SK-N-SH treated with all-trans-retinoic acid at 6 μM for 48 hours (cell line): ENCODE data around the gene PMAIP1.

Source experiments
- ATAC-seq: fragments of 200-7000 bp; cut with Tn5 transposase; 3 replicates; pipeline ENCODE4 v1.9.1; 2020; ENCODE audit warnings: mild to moderate bottlenecking, moderate library complexity
- ARNTL ChIP-seq: fragments of 450-650 bp; formaldehyde crosslinking; IDR thresholded peaks from 2 replicates; pipeline ENCODE4 v1.5.0; 2020; ENCODE audit warnings: low read depth, mild to moderate bottlenecking, moderate library complexity, borderline replicate concordance
- CREB5 ChIP-seq: fragments of 250-450 bp; sonication (Bioruptor Pico); IDR thresholded peaks from 2 replicates; pipeline ENCODE4 v1.5.1; 2020; ENCODE audit warnings: low read depth, mild to moderate bottlenecking, moderate library complexity
- CSDC2 ChIP-seq: fragments of 250-450 bp; sonication (Bioruptor Pico); IDR thresholded peaks from 2 replicates; pipeline ENCODE4 v1.5.0; 2020; ENCODE audit warnings: mild to moderate bottlenecking, moderate library complexity
- CSRNP3 ChIP-seq: fragments of 250-450 bp; sonication (Bioruptor Pico); IDR thresholded peaks from 2 replicates; pipeline ENCODE4 v1.5.1; 2021; ENCODE audit warnings: mild to moderate bottlenecking, moderate library complexity
- ESRRG ChIP-seq: fragments of 250-450 bp; sonication (Bioruptor Pico); IDR thresholded peaks from 2 replicates; pipeline ENCODE4 v1.6.1; 2021; ENCODE audit warnings: mild to moderate bottlenecking
- GLIS3 ChIP-seq: fragments of 250-450 bp; sonication (Bioruptor Pico); IDR thresholded peaks from 2 replicates; pipeline ENCODE4 v1.5.0; 2020; ENCODE audit warnings: mild to moderate bottlenecking, moderate library complexity
- OSR1 ChIP-seq: fragments of 250-450 bp; sonication (Bioruptor Pico); IDR thresholded peaks from 2 replicates; pipeline ENCODE4 v1.8.0; 2022; ENCODE audit warnings: moderate library complexity, mild to moderate bottlenecking, inconsistent platforms
- PATZ1 ChIP-seq: fragments of 250-450 bp; sonication (Bioruptor Pico); IDR thresholded peaks from 2 replicates; pipeline ENCODE4 v1.8.0; 2020; ENCODE audit warnings: mild to moderate bottlenecking, moderate library complexity, borderline replicate concordance
- POU6F1 ChIP-seq: fragments of 250-450 bp; sonication (Bioruptor Pico); IDR thresholded peaks from 2 replicates; pipeline ENCODE4 v1.8.0; 2021; ENCODE audit warnings: low read depth, mild to moderate bottlenecking, moderate library complexity, borderline replicate concordance
- PPARA ChIP-seq: fragments of 250-450 bp; sonication (Bioruptor Pico); IDR thresholded peaks from 2 replicates; pipeline ENCODE4 v1.5.0; 2020; ENCODE audit warnings: mild to moderate bottlenecking, borderline replicate concordance
- SNAI2 ChIP-seq: fragments of 250-450 bp; sonication (Bioruptor Pico); IDR thresholded peaks from 2 replicates; pipeline ENCODE4 v1.5.0; 2020; ENCODE audit warnings: mild to moderate bottlenecking, moderate library complexity
- TCF4 ChIP-seq: fragments of 250-450 bp; sonication (Bioruptor Pico); IDR thresholded peaks from 2 replicates; pipeline ENCODE4 v1.8.0; 2021; ENCODE audit warnings: mild to moderate bottlenecking, moderate library complexity, borderline replicate concordance
- TOX ChIP-seq: fragments of 250-450 bp; sonication (Bioruptor Pico); IDR thresholded peaks from 2 replicates; pipeline ENCODE4 v1.8.0; 2021; ENCODE audit warnings: mild to moderate bottlenecking, moderate library complexity, borderline replicate concordance
- ZC3H10 ChIP-seq: fragments of 250-450 bp; sonication (Bioruptor Pico); IDR thresholded peaks from 2 replicates; pipeline ENCODE4 v1.5.1; 2021; ENCODE audit warnings: mild to moderate bottlenecking, moderate library complexity
- ZFP3 ChIP-seq: fragments of 250-450 bp; sonication (Bioruptor Pico); IDR thresholded peaks from 2 replicates; pipeline ENCODE4 v1.5.0; 2020; ENCODE audit warnings: mild to moderate bottlenecking, moderate library complexity
- ZFP30 ChIP-seq: fragments of 450-650 bp; formaldehyde crosslinking; IDR thresholded peaks from 2 replicates; pipeline ENCODE4 v1.5.0; 2022; ENCODE audit warnings: mild to moderate bottlenecking, moderate library complexity
- ZNF565 ChIP-seq: fragments of 450-650 bp; formaldehyde crosslinking; conservative IDR thresholded peaks from 2 replicates; pipeline ENCODE4 v1.5.0; 2020; ENCODE audit warnings: low read depth, mild to moderate bottlenecking, moderate library complexity
- ZNF70 ChIP-seq: fragments of 450-650 bp; formaldehyde crosslinking; IDR thresholded peaks from 2 replicates; pipeline ENCODE4 v1.5.0; 2020; ENCODE audit warnings: mild to moderate bottlenecking, moderate library complexity
- ZNF8 ChIP-seq: fragments of 450-650 bp; formaldehyde crosslinking; IDR thresholded peaks from 2 replicates; pipeline ENCODE4 v1.5.0; 2020; ENCODE audit warnings: mild to moderate bottlenecking, moderate library complexity

PMAIP1 gene

GRCh38 chr18:59951591-59951990 lies 51.8 kb downstream of the PMAIP1 start (continued):
- TF ChIP-seq CREB5 (CRISPR knock-in tag) (no peak), TOX (no peak), ESRRG (CRISPR knock-in tag) (no peak), ZNF8 (CRISPR knock-in tag) (no peak)
- TF ChIP-seq, all 23 proteins: peak for 0

GRCh38 chr18:59952283-59953007 lies 52.6 kb downstream of the PMAIP1 start:
- TF ChIP-seq CSDC2 (no peak), ARNTL (CRISPR knock-in tag) (no peak), ZNF70 (CRISPR knock-in tag) (no peak), CREB5 (CRISPR knock-in tag) (no peak), ZNF8 (CRISPR knock-in tag) (no peak), POU6F1 (CRISPR knock-in tag) (no peak), CSRNP3 (CRISPR knock-in tag) (no peak), PATZ1 (CRISPR knock-in tag) (no peak), GLIS3 (CRISPR knock-in tag) (no peak), TOX (no peak), ZC3H10 (CRISPR knock-in tag) (no peak), ZFP3 (CRISPR knock-in tag) (no peak), TCF4 (CRISPR knock-in tag) (no peak), ZFP30 (CRISPR knock-in tag) (no peak), PPARA (CRISPR knock-in tag) (no peak), OSR1 (CRISPR knock-in tag) (no peak), ZNF565 (CRISPR knock-in tag) (no peak), SNAI2 (CRISPR knock-in tag) (no peak)
- ATAC-seq = no peak
